ENCODE results near the gene SLC37A4.
"Not testable (repeated sequence)": the region's sequence is repeated elsewhere in the genome, so short reads cannot be mapped to it uniquely, and the experiment has no call there.

SLC37A4 gene

DNA sequence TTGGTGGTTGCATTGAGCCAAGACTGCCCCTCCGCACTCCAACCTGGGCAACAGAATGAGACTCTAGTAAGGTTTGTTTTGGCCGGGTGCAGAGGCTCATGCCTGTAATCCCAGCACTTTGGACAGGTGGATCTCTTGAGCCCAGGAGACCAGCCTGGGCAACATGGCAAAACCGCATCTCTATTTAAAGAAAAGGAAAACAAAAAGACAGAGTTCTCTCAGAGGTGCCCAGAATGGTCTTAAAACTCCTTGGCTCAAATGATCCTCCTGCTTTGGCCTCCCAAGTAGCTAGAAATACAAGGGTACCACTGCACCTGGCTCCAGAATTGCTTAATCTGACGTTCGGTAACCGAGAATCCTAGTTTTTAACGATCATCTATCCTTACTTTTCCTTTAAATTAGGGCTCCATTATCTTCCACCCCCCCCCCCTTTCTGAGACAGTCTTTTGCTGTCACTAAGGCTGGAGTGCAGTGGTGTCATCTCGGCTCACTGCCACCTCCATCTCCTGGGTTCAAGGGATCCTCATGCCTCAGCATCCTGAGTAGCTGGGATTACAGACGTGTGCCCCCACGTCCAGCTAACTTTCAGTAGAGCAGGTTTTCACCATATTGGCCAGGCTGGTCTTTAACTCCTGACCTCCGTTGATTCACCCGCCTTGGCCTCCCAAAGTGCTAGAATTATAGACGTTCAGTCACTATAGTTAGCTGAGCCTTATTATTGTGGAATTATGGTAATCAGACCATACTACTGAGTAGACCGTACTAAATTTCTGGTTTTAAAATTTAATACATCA, 14.3 kb downstream of the SLC37A4 start:
- no peak for DNase-seq

DNA sequence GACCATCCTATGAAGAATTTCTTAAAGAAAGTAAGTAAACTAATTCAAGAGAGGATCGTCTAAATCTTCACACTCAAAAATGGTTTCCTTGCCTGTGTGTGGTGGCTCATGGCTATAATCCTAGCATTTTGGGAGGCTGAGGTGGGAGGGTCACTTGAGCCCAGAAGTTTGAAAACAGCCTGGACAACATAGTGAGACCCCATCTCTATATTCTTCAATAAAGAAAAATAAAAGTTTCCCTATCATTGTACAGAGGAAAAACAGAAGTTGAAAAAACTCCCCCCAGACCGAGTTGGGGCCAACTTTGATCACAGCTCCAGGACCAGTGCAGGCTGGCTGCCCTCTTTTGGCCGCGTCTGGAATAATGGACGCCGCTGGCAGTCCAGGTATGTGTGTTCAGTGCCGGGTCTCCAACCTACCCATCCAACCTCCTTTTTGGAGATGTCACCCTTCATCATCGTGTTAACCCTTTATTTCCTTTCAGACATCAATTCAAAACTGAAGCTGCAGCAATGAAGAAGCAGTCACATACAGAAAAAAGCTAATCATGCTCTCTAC, 15.5 kb downstream of the SLC37A4 start:
- DNase-seq = no peak

DNA sequence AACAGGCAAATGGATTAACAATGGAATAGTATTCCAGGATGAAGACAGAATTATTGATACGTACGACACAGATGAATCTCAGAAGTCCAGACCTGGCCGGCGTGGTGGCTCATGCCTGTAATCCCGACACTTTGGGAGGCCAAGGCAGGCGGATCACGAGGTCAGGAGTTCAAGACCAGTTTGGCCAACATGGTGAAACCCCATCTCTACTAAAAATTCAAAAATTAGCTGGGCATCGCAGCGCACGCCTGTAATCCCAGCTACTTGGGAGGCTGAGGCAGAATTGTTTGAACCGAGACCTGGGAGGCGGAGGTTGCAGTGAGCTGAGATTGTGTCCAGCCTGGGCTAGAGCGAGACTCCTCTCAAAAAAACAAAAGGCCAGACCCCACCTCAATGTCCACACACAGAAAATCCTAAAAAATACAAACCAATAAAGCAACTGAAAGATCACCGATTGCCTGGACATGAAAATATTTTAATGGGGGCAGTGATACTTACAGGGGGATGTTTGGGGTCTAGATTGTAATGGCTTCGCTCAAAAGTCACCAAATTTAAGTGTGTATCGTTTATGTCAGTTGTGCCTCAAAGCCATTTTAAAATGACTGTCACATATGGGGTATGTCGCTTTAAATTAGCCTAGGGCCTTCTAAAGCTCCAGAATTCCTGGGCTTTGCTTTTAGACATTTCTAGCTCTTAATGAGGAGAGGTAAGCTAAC, 16.3 kb downstream of the SLC37A4 start:
- no peak for DNase-seq

DNA sequence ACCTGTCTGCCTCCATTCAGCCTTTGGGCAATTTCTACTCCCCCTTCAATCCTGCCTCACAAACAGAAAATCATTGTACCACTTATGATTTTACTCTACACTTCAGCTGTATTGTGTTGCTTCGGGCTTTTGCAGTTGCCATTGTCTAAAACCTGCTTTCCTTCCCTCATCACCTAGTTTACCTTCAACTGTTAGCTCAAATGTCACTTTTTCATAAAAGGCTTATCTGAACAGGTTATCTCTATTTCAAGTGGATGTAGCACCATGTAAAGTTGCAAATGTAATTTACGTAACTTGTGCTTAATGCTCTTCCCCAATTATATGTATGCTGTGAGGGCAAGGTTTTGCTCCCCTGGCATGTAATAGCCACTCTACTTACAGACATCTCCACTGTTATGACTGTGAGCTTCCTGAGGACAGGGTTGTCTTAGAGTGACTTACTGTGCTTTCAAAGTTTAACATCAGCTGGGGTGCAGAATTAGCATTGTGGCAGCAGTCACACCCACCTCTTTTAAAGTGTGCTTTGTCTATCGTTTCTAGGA, 18.0 kb downstream of the SLC37A4 start:
- no peak for DNase-seq

DNA sequence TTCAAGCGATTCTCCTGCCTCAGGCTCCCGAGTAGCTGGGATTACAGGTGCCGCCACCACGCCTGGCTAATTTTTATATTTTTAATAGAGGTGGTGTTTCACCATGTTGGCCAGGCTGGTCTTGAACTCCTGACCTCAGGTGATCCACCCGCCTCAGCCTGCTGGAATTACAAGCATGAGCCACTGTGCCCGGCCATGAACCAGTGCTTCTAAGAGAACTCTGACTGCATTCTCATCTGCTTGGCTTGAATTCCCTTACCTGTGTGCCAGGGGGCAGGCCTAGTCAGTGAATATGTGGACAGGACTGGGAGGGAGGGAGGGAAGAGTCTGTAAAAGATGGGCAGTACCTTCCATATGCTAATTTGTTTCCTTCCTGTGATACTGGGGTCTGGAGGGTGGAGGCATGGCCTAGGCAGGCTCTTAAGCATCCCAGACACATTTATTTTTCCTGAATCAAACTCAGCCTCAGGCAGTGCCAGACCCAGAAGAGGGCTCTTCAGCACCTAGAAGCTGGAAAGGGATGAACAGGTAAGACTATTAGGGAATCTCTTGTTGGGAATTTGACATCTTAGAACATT, 19.1 kb downstream of the SLC37A4 start:
- no peak for DNase-seq

DNA sequence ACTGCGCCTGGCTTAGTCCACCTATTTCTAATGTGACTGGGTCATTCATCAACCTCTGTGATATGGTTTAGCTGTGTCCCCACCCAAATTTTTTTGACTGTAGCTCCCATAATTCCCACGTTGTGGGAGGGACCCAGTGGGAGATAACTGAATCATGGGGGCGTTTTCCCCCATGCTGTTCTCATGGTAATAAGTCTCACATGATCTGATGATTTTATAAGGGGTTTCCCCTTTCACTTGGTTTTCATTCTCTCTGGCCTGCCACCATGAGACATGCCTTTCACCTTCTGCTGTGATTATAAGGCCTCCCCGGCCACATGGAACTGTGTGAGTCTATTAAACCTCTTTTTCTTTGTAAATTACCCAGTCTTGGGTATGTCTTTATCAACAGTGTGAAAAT, 24.0 kb downstream of the SLC37A4 start:
- DNase-seq = no peak

DNA sequence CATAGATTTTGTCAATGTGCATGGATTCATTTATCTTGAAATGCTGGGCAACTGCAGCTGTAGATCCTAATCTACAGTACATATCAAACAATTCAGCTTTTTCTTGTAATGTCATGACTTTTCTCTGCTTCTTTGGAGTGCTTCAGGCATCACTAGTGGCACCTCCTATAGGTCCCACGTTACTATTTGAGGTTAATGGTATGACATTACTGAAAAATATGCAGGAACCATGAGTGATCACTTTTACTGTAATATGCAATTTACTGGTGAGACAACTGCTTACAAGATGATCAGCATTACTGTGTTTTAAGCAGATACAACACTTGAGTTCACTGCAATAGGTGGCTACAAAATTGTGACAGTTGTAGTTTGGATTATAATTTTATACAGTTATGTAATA, 29.8 kb downstream of the SLC37A4 start:
- DNase-seq = no peak

DNA sequence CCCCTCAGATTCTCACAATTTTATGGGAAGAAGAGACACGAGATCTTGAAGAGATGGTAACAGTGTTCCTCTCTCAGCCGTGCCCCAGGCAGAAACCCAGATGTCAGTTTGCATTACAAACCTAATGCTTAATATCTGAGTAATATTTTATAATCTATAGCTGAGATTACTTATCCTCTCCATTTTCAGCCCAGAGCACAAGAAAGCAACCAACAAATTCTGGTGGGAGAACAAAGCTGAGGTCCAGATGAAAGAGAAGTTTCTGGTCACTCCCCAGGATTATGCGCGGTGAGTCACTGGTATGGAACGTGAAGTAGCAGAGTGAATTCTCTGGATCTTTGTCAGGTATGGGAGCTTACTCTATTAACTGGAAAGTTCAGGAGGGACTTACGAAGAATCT, 31.9 kb downstream of the SLC37A4 start:
- no peak for DNase-seq

DNA sequence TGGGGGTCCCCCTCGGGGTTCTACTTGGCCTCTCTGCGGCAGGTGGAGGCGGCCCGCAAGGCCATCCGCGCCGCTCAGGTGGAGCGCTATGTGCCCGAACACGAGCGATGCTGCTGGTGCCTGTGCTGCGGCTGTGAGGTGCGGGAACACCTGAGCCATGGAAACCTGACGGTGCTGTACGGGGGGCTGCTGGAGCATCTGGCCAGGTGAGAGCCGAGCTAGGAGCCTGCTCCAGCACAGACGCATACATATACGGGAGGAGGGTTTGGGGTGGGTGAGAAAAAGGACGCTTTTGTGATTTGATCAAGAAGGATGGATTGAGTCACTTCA, 32.3 kb downstream of the SLC37A4 start:
- no peak for DNase-seq

DNA sequence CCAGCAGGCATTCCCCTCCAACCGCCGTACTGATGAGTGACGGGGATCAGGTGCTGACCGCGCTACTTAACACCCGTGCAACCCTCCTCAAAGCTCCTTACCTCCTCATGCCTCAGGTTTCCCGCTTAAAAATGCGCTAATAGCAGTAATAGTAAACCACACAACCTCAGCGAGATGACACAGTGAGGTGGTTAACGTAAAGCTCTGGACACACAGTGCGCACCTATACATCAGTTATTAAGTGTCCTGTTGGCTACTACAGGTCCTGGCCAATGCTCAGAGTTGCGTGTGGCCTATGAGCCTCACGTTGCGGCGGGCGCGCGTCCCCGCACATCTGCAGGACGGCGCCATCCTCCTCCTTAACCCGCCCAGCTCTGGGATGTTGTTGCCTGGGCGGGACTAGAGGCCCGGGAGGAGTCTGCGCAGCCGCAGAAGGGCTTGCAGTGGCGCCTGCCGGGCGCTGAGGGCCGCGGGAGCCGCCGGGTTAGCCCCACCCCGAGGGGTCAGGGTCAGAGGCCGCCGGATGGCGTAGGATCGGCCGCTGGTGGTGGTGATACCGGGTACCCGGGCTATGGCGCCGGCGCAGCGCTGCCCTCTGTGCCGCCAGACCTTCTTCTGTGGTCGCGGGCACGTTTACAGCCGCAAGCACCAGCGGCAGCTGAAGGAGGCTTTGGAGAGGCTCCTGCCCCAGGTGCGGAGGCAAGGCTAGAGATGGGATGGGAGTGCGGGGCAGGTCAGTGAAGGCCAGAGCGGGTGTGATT, 32.9 kb downstream of the SLC37A4 start, which contains the start of gene CENATAC:
Gene CENATAC, plus strand, starts transcription at position 512 of the 761 bp plus-strand sequence. Its CDS starts 60 bp downstream, at position 572.
- peak; percentile 34 for DNase-seq

DNA sequence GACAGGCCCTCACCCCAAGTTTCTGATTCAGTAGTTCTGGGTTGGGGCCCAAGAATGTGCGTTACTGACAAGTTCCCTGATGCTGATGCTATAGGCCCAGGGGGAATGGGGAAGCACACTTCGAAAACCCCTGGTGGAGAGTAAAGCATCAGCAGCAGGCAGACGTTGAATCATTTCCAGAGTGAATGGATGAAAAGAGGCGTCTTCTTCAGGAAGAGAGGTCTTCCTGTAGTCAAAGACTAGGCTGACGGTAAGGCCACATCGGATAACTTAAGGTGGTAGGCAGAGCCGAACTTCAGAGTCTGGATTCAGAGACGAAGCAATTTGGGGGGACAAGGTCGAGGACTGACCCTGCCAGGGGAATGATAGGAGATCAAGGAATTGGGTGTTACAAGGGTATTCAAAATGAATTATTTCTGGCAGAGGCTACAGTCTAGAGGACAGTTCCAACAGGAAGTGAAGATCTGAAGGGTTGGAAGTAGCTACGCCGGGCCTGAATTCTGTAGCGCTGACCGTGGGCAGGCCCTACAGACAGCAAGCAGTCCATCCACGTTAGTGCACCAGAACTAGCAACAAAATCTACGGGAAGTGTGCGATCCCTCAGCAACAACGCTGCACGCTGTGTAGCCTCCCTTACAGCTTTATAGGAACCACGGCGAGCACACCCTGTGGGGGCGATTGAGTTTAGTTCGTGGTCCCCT, 33.6 kb downstream of the SLC37A4 start:
- no peak for DNase-seq

DNA sequence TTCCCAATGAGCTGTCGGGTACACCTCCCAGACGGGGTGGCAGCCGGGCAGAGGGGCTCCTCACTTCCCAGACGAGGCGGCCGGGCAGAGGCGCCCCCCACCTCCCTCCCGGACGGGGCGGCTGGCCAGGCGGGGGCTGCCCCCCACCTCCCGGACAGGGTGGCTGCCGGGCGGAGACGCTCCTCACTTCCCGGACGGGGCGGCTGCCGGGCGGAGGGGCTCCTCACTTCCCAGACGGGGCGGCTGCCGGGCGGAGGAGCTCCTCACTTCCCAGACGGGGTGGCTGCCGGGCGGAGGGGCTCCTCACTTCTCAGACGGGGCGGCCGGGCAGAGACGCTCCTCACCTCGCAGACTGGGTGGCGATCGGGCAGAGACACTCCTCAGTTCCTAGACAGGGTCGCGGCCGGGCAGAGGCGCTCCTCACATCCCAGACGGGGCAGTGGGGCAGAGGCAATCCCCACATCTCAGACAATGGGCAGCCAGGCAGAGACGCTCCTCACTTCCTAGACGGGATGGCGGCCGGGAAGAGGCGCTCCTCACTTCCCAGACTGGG, 39.1 kb downstream of the SLC37A4 start:
- not testable (repeated sequence) for DNase-seq

DNA sequence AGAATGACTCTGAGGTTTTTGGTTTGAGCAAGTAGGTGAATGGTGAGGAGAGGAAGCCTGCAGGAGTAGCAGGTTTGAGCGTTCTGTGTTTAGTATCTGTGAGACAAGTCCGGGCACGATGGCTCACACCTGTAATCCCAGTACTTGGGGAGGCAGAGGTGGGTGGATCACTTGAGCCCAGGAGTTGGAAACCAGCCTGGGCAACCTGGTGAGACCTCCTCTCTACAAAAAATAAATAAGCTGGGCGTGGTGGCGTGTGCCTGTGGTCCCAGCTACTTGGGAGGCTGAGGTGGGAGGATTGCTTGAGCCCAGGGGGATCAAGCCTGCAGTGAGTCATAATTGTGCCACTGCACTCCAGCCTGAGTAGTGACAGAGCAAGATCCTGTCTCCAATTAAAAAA, 42.4 kb downstream of the SLC37A4 start:
- DNase-seq = no peak

DNA sequence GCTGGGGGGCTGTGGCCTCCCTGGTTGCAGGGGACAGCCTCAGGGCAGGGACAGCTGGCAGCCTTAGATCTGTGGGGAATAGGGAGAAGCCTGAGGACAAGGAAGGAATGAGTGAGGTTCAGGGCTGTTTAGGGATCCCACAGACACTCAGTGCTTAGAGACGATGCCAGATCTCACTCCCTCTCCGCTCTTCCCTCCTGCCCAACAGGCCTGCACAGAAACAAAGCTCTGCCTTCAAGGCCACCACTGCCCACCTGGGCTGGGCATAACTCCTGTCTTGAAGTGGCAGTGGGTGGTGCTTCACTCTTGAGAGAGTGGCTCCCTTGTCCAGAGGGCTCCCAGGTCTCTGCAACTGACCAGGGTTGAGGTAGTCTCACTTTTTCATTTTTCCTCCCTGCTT, 45.9 kb downstream of the SLC37A4 start:
- no peak for DNase-seq

DNA sequence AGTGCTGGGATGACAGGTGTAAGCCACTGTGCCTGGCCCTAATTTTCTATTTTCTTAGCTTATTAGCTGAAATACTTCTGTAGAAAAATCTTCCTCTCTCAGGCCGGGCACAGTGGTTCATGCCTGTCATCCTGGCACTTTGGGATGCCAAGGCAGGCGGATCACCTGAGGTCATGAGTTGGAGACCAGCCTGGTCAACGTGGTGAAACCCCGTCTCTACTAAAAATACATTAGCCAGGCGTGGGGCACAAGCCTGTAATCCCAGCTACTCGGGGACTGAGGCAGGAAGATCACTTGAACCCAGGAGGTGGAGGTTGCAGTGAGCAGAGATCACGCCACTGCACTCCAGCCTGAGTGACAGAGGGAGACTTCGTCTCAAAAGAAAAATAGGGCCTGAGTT, 46.3 kb downstream of the SLC37A4 start:
- not testable (repeated sequence) for DNase-seq

DNA sequence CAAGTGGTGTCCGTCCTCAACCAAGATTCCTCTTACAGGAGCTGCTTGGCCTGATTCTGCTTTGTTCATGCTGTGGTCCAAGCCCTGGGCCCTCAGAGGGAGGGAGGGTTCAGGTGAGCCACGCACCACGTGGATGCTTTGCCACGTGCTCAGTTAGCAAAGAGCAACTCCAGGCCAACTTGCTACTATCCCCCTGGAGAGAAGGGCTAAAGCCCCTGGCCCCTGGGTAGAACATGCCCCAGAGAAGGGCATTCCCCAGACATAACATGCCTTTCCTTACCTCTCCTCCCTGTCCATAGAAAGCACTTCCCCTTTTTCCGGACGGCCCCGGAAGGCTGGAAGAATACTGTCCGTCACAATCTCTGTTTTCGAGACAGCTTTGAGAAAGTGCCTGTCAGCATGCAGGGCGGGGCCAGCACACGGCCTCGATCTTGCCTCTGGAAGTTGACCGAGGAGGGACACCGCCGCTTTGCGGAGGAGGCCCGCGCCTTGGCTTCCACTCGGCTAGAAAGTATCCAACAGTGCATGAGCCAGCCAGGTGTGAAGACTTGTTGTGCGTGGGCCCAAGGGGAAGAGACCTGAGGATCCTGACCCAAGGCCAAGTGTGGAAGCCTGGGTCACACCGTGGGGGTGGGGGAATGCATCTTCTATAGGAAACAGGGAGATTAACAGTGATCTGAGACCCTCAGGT, 50.3 kb downstream of the SLC37A4 start:
- no peak for DNase-seq

DNA sequence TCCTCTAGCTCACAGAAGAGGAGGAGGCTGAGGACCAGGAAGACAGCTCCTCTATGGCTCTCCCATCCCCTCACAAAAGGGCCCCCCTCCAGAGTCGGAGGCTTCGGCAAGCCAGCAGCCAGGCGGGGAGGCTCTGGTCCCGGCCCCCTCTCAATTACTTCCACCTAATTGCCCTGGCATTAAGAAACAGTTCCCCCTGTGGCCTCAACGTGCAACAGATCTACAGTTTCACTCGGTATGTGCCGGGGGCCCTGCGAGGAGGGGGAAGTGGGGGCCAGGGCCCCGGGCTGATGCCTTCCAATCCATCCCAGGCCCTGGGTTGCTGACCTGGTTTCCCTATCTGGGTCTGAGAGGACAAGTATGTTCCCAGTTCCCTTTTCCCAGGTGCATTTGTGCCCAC, 51.2 kb downstream of the SLC37A4 start:
- no peak for DNase-seq

DNA sequence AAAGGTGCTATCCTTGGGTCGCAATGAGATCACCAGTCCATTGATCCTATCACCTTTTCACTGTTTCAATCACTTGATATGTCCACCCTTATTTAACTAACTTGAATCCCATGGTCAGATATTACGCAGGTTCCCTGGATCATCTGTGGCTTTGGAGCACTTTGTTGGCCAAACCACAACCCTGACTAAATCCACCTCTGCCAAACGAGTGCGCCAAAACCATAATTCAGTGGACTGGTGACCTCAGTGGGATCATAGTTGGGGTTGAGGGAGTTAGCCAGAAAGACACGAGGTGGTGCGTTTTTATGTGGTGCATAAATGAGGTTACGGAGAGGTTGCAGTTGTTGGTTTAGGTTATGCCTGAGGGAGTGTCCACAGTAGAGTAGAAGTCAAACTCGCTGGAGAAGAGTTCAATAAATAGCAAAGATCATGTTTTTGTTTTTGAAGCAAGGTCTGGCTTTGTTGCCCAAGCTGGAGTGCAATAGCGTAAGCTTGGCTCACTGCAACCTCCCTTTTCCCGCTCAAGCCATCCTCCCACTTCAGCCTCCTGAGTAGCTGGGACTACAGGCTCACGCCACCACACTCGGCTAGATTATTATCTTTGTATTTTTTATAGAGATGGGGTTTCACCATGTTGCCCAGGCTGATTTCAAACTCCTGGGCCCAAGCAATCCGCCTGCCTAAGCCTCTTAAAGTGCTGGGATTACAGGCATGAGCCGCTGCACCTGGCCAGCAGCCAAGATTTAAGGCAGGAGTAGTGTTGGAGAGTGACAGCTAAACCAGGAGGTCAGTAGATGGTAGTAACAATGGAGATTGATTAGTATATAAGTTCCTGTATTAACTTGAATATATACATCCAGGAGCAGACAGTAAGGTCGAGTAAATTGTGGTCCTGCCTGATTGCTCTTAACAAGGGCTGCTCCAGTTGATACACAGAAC, 54.6 kb downstream of the SLC37A4 start:
- DNase-seq = no peak

Measured in amniotic stem cell (primary cell).